GM18873 (cell line): ENCODE measurements around the gene ANKDD1B.
"Not testable (repeated sequence)": the region's sequence is repeated elsewhere in the genome, so short reads cannot be mapped to it uniquely, and the experiment has no call there.

Experiments used
- ATAC-seq: cut with Tn5 transposase; IDR thresholded peaks from one replicate; pipeline ENCODE4 v1.9.1; 2021; ENCODE audit warnings: mild to moderate bottlenecking, moderate library complexity, moderate number of reproducible peaks; ENCODE audit not compliant: unreplicated experiment, low FRiP score

Gene ANKDD1B

GRCh38 chr5:75611311-75612225, at the start of gene ANKDD1B:
TSS of gene ANKDD1B (plus strand) at chr5:75611453. CDS start at chr5:75611635, 182 bp downstream.
- ATAC-seq: no peak

DNA sequence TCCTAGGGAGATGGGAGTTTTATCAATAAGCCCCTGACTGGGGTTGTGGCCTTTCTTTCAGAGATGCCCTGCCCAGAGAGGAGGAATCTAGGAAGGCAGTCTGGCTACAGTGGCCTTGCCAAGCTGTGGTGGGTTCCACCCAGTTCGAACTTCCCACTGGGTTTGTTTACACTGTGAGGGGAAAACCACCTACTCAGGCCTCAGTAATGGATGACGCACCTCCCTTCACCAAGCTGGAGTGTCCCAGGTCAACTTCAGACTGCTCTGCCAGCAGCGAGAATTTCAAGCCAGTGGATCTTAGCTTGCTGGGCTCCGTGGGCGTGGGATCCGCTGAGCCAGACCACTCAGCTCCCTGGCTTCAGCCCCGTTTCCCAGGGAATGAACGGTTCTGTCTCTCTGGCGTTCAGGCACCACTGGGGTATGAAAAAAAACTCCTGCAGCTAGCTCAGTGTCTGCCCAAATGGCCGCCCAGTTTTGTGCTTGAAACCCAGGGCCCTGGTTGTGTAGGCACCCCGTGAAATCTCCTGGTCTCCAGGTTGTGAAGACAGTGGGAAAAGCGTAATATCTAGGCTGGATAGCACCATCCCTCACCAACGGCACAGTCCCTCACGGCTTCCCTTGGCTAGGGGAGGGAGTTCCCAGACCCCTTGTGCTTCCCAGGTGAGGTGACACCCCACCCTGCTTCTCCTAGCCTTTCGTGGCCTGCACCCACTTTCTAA, 45.1 kb upstream of the ANKDD1B start:
- ATAC-seq: not testable (repeated sequence)

- peak; percentile 86 for ATAC-seq
Observed at GRCh38 chr5:75566710-75567309, 44.4 kb upstream of the ANKDD1B start.

DNA sequence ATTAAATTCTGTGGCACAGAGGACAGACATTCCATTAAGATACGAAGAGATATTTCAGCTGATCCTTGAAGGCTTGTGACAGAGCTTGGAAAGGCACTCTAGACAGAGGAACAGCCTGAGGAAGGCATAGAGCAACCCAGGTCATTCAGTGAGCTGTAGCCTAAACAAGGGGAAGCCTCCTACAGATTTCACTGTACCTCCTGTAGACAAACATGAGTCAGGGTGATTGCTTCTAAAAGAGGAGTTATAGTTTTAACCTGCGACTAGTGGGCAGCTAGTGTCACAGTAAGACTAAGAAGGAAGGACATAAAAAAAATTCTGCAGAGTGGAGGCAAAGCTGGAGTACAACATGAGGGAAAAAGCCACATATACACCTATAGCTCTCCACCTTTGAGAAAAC, 43.5 kb upstream of the ANKDD1B start:
- no peak for ATAC-seq

GRCh38 chr5:75568202-75568601, 43.1 kb upstream of the ANKDD1B start:
- no peak for ATAC-seq

GRCh38 chr5:75571547-75571946, 39.7 kb upstream of the ANKDD1B start:
- no peak for ATAC-seq

DNA sequence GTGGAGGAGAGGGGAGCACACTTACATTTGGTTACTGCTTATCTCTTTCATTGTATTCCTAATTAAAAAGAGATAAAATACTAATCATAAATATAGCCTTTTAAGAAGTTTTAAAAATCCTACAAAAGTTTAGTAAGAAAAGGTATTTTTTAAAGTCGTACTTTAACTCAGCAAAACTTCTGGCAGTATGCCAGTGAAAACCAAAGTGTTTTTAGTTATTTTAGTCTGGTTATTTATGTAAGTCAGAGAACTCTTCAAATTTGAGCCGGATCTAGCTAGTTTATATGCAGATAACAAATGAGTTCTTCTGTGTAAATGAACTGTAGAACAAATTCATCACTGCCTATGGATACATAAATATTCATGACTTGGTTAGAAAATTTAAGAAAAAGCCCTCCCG, 36.5 kb upstream of the ANKDD1B start:
- ATAC-seq: peak; percentile 2

DNA sequence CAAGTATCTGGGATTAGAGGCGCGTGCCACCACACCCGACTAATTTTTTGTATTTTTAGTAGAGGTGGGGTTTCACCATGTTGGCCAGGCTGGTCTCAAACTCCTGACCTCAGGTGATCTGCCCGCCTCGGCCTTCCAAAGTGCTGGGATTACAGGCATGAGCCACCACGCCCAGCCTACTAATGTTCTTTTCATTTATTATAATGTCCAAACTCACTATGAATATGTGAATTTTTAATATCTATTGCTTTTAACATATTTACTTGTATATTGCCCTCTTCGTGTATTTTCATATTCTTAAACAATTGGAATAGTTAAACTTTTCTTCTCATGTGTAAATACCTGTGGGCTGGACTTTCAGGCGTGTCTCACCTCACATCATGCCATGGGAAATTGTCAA, 33.0 kb upstream of the ANKDD1B start:
- not testable (repeated sequence) for ATAC-seq

GRCh38 chr5:75584641-75585040, 26.6 kb upstream of the ANKDD1B start:
- ATAC-seq: no peak

DNA sequence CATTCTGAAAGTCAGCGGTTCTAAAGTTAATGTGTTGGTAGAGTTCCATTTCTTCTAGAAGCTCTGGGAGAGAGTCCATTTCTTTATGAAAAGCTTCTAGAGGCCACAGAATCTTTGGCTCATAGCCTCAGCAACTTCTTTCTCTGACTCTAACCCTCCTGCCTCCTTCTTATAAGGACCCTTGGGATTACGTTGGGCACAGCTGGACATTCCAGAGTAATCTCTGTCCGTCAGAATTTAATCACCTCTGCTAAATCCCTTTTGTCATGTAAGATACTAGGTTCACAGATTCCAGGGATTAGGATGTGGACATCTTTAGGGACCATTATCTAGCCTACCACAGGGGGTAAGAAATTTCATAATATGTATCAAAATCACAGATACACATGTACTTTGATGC, 22.6 kb upstream of the ANKDD1B start:
- no peak for ATAC-seq

DNA sequence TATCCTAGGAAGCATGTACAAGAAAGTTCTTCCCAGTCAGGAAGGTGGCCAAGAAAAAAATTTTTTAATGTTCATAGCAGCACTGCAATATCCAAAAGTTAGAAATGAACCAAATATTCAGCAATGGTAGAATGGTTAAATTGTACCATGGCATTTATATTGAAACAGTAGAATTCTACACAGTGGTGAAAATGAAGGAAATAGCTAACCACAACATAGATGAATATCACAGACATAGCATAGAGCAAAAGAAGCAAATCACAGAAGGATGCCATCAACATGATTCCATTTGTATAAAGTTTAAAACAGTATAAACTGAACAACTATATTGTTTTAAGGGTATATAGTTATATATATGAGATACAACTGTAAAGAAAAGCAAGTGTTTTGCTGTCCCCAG, 10.7 kb upstream of the ANKDD1B start:
- no peak for ATAC-seq

DNA sequence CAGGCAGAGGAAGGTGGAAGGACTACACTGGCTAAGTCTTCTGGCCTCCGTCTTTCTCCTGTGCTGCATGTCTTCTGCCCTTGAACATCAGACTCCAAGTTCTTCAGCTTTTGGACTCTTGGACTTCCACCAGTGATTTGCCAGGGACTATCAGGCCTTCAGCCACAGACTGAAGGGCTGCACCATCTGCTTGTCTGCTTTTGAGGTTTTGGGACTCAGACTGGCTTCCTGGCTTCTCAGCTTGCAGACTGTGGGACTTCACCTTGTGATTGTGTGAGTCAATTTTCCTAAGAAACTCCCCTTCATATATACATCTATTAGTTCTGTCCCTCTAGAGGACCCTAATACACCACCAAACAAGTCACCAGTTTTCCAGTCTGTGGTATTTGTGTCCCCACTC, 9.7 kb upstream of the ANKDD1B start:
- ATAC-seq: no peak

- no peak for ATAC-seq
Observed at GRCh38 chr5:75601996-75602395, 9.3 kb upstream of the ANKDD1B start.

DNA sequence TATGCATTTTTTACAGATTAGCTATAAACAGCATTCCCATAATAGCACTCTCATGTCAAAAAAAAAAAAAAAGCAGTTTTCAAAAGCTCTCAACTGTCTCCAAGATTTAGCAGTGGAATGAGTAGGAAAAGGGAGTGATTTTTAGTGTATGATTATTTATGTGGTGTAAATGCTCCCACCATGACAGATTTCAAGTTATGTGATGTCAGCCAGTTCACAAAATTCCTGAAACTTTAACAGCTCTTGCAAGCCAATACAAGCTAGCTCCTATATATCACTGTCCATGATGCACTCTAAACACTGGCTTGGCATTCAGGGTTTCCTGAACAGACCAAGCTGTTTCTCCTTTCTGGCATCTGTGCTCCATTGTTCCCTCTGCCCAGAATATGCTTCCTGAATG, 7.9 kb upstream of the ANKDD1B start:
- no peak for ATAC-seq

GRCh38 chr5:75603821-75604220, 7.4 kb upstream of the ANKDD1B start:
- no peak for ATAC-seq

DNA sequence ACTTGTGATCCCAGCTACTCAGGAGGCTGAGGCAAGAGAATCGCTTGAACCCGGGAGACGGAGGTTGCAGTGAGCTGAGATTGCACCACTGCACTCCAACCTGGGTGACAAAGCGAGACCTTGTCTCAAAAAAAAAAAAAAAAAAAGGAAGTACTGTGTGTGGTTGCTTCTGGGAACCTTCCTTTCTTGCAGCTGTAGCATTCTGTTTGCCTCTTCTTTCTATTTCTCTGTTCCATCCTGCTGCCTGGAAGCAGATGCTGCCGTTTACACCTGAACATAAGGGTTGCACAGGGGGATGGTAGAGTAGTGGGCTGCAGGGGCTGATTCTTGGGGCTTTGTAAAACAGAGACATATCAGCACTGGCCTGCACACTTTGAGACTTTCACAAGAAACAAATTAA, 3.9 kb upstream of the ANKDD1B start:
- not testable (repeated sequence) for ATAC-seq

- ATAC-seq: no peak
Observed at GRCh38 chr5:75608870-75609269, 2.4 kb upstream of the ANKDD1B start.

DNA sequence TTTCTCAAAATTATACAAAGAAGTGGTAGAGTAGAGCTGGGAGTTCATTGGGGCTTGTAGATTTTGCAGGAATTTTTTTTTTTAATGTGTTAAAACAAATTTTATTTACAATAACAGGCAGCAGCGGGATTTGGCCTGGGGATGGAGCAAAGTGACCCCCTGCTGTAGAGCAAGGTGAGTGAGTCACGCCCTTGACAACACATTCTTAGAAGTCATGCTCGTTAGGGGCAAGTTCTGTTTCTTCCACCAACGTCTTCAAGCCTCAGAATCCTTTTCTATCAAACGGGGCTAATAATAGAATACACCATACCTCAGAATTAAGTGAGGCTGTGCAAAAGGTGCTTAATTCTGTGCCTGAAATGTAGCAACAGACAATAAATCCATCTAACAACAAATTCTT, 1.1 kb upstream of the ANKDD1B start:
- no peak for ATAC-seq

GRCh38 chr5:75610859-75611310, 368 bp upstream of the ANKDD1B start:
- ATAC-seq: not testable (repeated sequence)

- ATAC-seq: no peak
Observed at GRCh38 chr5:75612226-75612569, 945 bp downstream of the ANKDD1B start.

DNA sequence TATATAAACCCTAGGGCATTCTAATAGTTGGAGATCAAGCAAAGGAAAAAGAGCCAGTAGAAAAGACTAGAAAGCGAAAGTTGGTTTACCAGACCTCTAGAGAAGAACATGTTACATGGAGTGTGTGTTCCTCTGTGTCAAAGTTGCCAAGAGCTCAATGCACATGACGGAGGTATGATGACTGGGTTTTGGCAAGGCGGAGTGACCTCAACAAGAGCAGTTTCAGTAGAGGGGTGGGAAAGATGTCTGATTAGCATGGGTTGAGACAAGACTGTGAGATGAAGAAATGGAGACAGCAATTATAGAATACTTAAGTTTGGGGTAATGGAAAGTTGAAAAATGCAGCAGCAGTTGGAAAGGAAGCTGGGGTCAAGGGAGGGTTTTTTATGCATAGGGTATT, 1.6 kb downstream of the ANKDD1B start:
- ATAC-seq: no peak
